Heart right ventricle (tissue), 16 donors: ENCODE measurements around the gene UBE3C. TPM values are rescaled to one million over a fixed set of nuclear protein-coding genes. Genes with fewer than 3 reads are reported as not detected.

ENCODE experiments used
- ATAC-seq, 8 donors: fragments of 200-7000 bp; cut with Tn5 transposase; one replicate each; pipeline ENCODE4 v1.9.1; 2020; ENCODE audit warnings: mild to moderate bottlenecking in 8 of 8, moderate library complexity in 8 of 8, moderate number of reproducible peaks in 1 of 8
- DNase-seq, 2 donors: peaks; one replicate each; pipeline ENCODE4 v3.0.0-alpha.2; 2020
- H3K27ac ChIP-seq, 10 donors: fragments of 200-600 bp; sonication (generic) in 2 of 10; one replicate each; pipeline versions ENCODE4 v1.5.0 to v1.8.0; 2020 to 2022; ENCODE audit warnings: mild to moderate bottlenecking in 3 of 10
- H3K27me3 ChIP-seq, 7 donors: fragments of 200-600 bp; one replicate each; pipeline ENCODE4 v1.8.0; 2021 to 2022; ENCODE audit warnings: mild to moderate bottlenecking in 2 of 7
- H3K36me3 ChIP-seq, 9 donors: fragments of 200-600 bp; sonication (generic) in 1 of 9; one replicate each; pipeline versions ENCODE4 v1.5.0 to v1.8.0; 2020 to 2022; ENCODE audit warnings: mild to moderate bottlenecking in 2 of 9
- H3K4me1 ChIP-seq, 9 donors: fragments of 200-600 bp; sonication (generic) in 1 of 9; one replicate each; pipeline versions ENCODE4 v1.5.0 to v1.8.0; 2020 to 2022; ENCODE audit warnings: mild to moderate bottlenecking in 4 of 9
- H3K4me3 ChIP-seq, 10 donors: fragments of 200-600 bp; sonication (generic) in 2 of 10; one replicate each; pipeline versions ENCODE4 v1.5.0 to v1.8.0; 2020 to 2022; ENCODE audit warnings: mild to moderate bottlenecking in 7 of 10, moderate library complexity in 2 of 10
- H3K9me3 ChIP-seq, 11 donors: fragments of 200-600 bp in 10 of 11; sonication (generic) in 2 of 11; one replicate each; pipeline versions ENCODE4 v1.5.0 to v1.8.0; 2013 to 2022; ENCODE audit warnings: mild to moderate bottlenecking in 2 of 11, control low read depth in 1 of 11, moderate library complexity in 1 of 11
- CTCF ChIP-seq, 9 donors: fragments of 200-600 bp; sonication (generic) in 2 of 9; IDR thresholded peaks; one replicate each; pipeline versions ENCODE4 v1.5.0 to v1.8.0; 2021 to 2022; ENCODE audit warnings: antibody characterized with exemption in 9 of 9, mild to moderate bottlenecking in 5 of 9, moderate library complexity in 1 of 9
- WGBS, 2 donors: extraction: QIAGEN DNeasy Blood & Tissue Kit; methylation state at CpG; one replicate each; pipeline ENCODE4 v1.1.7; 2013; ENCODE audit warnings: inconsistent platforms in 1 of 2; 5-methylcytosine and 5-hydroxymethylcytosine counted together
- intact Hi-C, 10 donors: fragments of 100-400 bp; cut with DNase I; formaldehyde crosslinking; loops; one replicate each; pipeline versions ENCODE4 v1.11.1 to v1.14.2; 2022
- polyA plus RNA-seq, 2 donors: library from polyadenylated mRNA; stranded (reverse); fragments of 200-250 nt; gene quantifications; one replicate each; pipeline ENCODE4 v1.2.3, GENCODE V29; 2013
- total RNA-seq, 10 donors: library from RNA; stranded (reverse); fragmentation: NEBNext Ultra II Directional in 3 of 10; extraction: Animal tissue kit (Norgen Biotek cat#: 25700) in 3 of 10; gene quantifications; one replicate each; pipeline versions ENCODE4 v1.2.1 to v1.2.4, GENCODE V29; 2021 to 2023
- donor health status: Arrhythmogenic right ventricular cardiomyopathy.
- donor health status: ischemic (EF 13 %, LVEDD 7.1; RV severe dilation, severe dysfunction).
- donor health status: healthy with polysubstance abuse.
- donor health status: DM: no; HTN: yes; CAD: no.
- donor health status: DM: no; HTN: no; CAD: no.
- donor health status: ischemic (EF 25% LVEDD 6.9; RV normal size, moderate dysfunction).
- donor health status: ischemic (EF 25% LVEDD 5.7; RV mildly dilated, moderate dysfunction).
- donor health status: healthy.
- donor health status: DM: yes; HTN: yes; CAD: no.
- donor health status: Ischemic cardiomyopathy.
- donor health status: ischemic (EF 35%, LVEDD 5.7; RV mildly dilated, moderate dysfunction).
- donor health status: nonischemic (EF 11% LVEDD 7.7; RV severe dilation, severe dysfunction).
- donor health status: DM: yes; HTN: yes; CAD: no.
- donor health status: PGD.
- donor health status: ischemic (EF 29% LVEDD 5.4; RV normal size, mild dysfunction).
- donor health status: nonischemic (EF 23%, LVEDD 6.1; RV moderate dilation, normal function).

Gene UBE3C
- total and polyA plus RNA-seq, 12 donors = 10.5 to 53.8 (median 48.8) TPM

DNA sequence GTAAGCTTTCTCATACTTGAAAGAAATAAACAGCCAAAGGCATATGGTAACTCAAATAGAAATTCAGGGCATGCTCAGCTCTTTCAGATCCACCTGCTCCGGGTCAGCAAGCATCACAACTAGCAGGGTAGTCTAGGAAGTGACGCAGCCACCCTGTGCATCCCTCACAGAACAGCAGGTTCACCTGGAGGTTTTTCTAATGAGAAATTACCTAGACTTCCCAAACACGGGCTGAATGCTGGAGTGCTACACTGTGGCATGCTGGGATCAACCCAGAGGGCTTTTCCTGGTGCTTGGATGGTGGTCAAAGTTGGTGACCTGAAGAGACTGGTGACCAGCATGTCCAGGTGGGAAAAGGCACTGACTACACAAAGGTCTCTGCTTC is 131.3 kb downstream of the UBE3C start:
- ATAC-seq = no peak
- no peak for DNase-seq
- no peak overlapping the region for H3K27ac ChIP-seq
- H3K4me3 ChIP-seq = no peak overlapping the region
- peaks cover 7 to 26% (median 22%) of the 10 kb centered on the region in 9 donors for H3K4me1 ChIP-seq
- intact Hi-C loops = loop anchor here in 6 of 10 donors (5.0 to 10.0 kb wide), 7 partner anchors 65 to 1475 kb away; partner anchors contain the start of gene DNAJB6 (in 4 of the 6)
- no peak for TF ChIP-seq CTCF (IDR thresholded peaks at IDR 0.05)
- peaks cover 0 to 68% (median 11%) of the 10 kb centered on the region in 9 donors for H3K36me3 ChIP-seq
- WGBS, 2 donors = 89 to 95% methylated on average over 3 of the region's 3 CpGs
- H3K27me3 ChIP-seq = no peaks in the 10 kb centered on the region
- no peaks in the 10 kb centered on the region for H3K9me3 ChIP-seq

DNA sequence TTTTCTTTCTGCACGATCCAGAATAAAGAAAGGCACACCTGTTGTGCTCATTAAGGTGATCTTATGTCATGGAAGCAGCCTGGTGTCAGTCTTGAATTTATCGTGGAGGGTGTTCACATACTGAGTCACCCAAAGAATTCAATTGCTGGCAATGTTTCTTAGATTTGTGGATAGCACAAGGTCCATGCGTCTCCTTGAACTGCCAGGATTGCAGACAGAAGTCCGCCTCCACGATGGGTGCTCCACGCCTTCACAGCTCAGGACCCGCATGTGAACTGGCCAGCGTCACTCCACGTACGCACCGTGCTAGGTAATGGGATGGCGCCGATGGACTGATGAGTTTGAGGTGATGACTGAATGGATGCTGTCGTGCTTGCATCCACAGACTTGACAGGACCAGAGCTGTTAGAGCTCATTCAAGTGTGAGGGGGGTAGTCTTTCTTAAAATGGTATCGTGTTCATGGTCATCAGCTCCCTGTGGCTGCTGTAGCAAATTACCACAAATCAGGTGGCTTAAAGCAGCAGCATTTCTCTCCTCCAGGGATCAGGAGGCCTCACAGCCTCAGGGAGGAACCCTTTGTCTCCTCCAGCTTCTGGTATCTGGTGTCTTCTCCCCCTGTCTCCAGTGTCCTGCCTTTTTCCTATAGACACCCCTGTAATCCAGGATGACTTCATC is 132.7 kb downstream of the UBE3C start:
- H3K27me3 ChIP-seq = no peaks in the 10 kb centered on the region
- 85 to 89% methylated on average over 15 of the region's 15 CpGs for WGBS, 2 donors
- peaks cover 0 to 54% (median 11%) of the 10 kb centered on the region in 9 donors for H3K36me3 ChIP-seq
- TF ChIP-seq CTCF (IDR thresholded peaks at IDR 0.05) = no peak
- peaks cover 7 to 34% (median 22%) of the 10 kb centered on the region in 9 donors for H3K4me1 ChIP-seq
- H3K27ac ChIP-seq = peak overlapping the region in 6 of 10 donors; percentile 1 to 70 (median 34)
- H3K4me3 ChIP-seq = no peak overlapping the region
- DNase-seq = no peak
- H3K9me3 ChIP-seq = no peaks in the 10 kb centered on the region
- intact Hi-C loops = loop anchor here in 6 of 10 donors (5.0 to 10.0 kb wide), 7 partner anchors 63 to 1477 kb away; partner anchors contain the start of gene DNAJB6 (in 4 of the 6)
- no peak for ATAC-seq

- 35 to 52% methylated on average over 9 of the region's 9 CpGs for WGBS, 2 donors
- Histone ChIP-seq H3K4me3 (no peak overlapping the region), H3K36me3 (peaks cover 0 to 49% (median 11%) of the 10 kb centered on the region in 9 donors), H3K27me3 (no peaks in the 10 kb centered on the region), H3K4me1 (peaks cover 7 to 39% (median 22%) of the 10 kb centered on the region in 9 donors), H3K9me3 (no peaks in the 10 kb centered on the region), H3K27ac (peak overlapping the region in 7 of 10 donors; percentile 1 to 72 (median 28))
- ATAC-seq (peak; percentile 40 to 78 (median 62)), DNase-seq (peak in 1 of 2 donors; percentile 39)
- intact Hi-C loops = loop anchor here in 6 of 10 donors (5.0 to 10.0 kb wide), 7 partner anchors 63 to 1477 kb away; partner anchors contain the start of gene DNAJB6 (in 4 of the 6)
- no peak for TF ChIP-seq CTCF (IDR thresholded peaks at IDR 0.05)
Observed at GRCh38 chr7:157271991-157272324, 133.2 kb downstream of the UBE3C start.

DNA sequence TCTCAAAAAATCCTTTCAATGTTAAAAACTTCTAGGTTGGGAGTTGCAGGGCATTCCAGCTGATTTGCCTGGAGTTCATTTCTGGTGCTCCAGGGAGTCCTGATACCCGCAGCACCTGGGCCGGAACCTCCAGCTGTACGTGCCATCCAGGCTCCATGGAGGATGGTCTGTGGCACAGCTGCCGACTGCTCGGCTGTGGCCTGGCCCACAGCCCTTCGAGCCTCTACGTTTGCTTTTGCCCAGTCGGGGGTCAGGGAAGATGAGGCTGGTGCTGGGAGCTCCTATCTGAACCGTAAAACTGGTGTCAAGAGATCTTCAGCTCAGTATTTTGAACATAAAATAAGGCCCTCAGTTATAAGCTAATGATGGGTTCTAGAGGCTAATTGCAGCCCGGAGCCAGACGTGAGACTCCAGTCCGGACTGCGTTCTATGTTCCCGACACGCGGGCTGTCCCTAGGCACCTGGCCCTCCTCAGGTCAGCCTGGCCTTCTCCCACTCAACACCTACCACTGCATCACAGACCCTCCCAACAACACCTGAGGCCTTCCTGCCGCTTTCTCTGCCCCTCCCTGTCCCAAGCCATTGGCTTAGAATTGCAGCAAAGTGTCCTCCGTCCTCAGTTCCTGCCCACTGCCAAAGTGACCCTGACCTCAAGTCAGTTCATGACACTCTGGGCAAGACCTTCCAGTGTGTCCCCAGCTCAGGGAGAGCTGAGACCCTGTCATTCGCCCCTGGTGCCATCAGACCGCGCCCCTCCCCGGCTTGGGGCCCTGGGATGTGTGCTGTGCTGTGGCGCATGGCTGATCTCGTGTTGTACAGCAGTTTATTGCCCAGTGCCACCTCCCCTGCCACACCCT is 133.9 kb downstream of the UBE3C start:
- ATAC-seq = peak in 2 of 8 donors; percentile 12 to 43
- no peak for TF ChIP-seq CTCF (IDR thresholded peaks at IDR 0.05)
- no peak for DNase-seq
- Histone ChIP-seq H3K36me3 (peaks cover 0 to 43% (median 11%) of the 10 kb centered on the region in 9 donors), H3K4me1 (peaks cover 7 to 45% (median 22%) of the 10 kb centered on the region in 9 donors), H3K27ac (peak overlapping the region in 5 of 10 donors; percentile 1 to 72 (median 27)), H3K27me3 (no peaks in the 10 kb centered on the region), H3K4me3 (no peak overlapping the region), H3K9me3 (no peaks in the 10 kb centered on the region)
- intact Hi-C loops = loop anchor here in 6 of 10 donors (5.0 to 10.0 kb wide), 7 partner anchors 62 to 1478 kb away; partner anchors contain the start of gene DNAJB6 (in 4 of the 6)
- 83% methylated on average over 24 of the region's 24 CpGs for WGBS, 2 donors
